Tibial nerve (tissue), 3 donors: ENCODE data around the gene MYO1H.

ENCODE experiments used
- POLR2A ChIP-seq, 2 donors: fragments of 450-650 bp; IDR thresholded peaks; one replicate each; pipeline ENCODE4 v1.6.1; 2017; ENCODE audit warnings: antibody characterized with exemption in 2 of 2, mild to moderate bottlenecking in 2 of 2, moderate library complexity in 2 of 2
- TF ChIP-seq, protein P1 (sequence below), 5 experiments: fragments of 200-600 bp in 3 of 5; fragments of 450-650 bp in 2 of 5; sonication (generic) in 3 of 5; IDR thresholded peaks; one replicate each; pipeline ENCODE4 v1.5.1; 2016 to 2019; ENCODE audit warnings: antibody characterized with exemption in 5 of 5, mild to moderate bottlenecking in 3 of 5, moderate library complexity in 2 of 5

DNA sequence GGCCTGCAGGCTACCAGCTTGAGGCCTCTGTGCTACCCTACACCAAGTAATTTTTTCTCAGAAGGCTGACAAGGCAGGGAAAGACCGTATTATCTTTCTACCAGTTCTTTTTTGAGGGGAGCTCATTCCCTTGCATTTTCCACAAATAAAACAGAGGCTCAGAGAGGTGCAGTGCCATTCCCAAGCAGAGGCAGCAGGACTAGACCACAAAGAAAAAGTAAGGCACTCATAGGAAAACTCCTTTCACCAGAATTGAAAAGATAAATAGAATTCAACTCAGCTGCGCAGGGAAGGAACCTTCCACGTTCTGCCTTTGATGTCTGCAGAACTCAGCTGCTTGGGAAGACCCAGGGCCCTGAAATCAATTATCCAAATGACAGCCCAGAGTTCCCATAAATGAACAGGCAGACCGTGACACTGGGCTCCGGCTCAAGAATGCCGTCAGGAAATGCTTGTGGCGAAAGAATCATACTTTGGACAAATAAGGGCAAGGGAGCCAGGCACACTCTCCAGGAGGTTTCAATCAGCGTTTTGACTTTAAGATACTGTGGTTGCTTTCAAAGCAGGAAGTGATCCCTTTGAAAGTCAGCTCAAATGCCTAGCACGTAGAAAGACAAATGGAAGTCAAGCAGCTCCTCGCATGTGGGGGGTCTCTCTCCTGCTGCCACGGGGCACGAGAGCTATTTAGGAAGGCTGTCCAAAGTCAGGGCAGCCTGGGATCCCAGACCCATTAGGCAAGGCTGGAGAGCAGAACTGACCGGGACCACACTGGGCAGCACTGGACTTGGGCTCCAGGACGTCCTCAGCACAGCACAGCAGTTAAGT, 115.4 kb downstream of the MYO1H start:
- TF ChIP-seq, protein P1, sequence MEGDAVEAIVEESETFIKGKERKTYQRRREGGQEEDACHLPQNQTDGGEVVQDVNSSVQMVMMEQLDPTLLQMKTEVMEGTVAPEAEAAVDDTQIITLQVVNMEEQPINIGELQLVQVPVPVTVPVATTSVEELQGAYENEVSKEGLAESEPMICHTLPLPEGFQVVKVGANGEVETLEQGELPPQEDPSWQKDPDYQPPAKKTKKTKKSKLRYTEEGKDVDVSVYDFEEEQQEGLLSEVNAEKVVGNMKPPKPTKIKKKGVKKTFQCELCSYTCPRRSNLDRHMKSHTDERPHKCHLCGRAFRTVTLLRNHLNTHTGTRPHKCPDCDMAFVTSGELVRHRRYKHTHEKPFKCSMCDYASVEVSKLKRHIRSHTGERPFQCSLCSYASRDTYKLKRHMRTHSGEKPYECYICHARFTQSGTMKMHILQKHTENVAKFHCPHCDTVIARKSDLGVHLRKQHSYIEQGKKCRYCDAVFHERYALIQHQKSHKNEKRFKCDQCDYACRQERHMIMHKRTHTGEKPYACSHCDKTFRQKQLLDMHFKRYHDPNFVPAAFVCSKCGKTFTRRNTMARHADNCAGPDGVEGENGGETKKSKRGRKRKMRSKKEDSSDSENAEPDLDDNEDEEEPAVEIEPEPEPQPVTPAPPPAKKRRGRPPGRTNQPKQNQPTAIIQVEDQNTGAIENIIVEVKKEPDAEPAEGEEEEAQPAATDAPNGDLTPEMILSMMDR (IDR thresholded peaks at IDR 0.05): no peak
- TF ChIP-seq POLR2A (IDR thresholded peaks at IDR 0.05): no peak
